ENCODE results near the gene TMEM231. TPM values are rescaled to one million over a fixed set of nuclear protein-coding genes. Genes with fewer than 3 reads are reported as not detected.
"Not testable (repeated sequence)": the region's sequence is repeated elsewhere in the genome, so short reads cannot be mapped to it uniquely, and the experiment has no call there.

TMEM231 gene
- total and polyA plus RNA-seq, 8 donors, result 8.2 to 25.8 (median 22.6) TPM

GRCh38 chr16:75550211-75550662 lies 5.8 kb downstream of the TMEM231 start:
- peaks cover 0 to 4% of the 10 kb centered on the region in 2 donors for H3K4me1 ChIP-seq
- peak overlapping the region in 1 of 2 donors; percentile 9 for H3K27ac ChIP-seq
- peak; percentile 65 for ATAC-seq
- peaks cover 0 to 2% of the 10 kb centered on the region in 2 donors for H3K27me3 ChIP-seq
- peak in 1 of 4 donors; percentile 34 for DNase-seq
- no peaks in the 10 kb centered on the region for H3K9me3 ChIP-seq
- no peak overlapping the region for H3K4me3 ChIP-seq
- no peaks in the 10 kb centered on the region for H3K36me3 ChIP-seq
- TF ChIP-seq, protein P1, sequence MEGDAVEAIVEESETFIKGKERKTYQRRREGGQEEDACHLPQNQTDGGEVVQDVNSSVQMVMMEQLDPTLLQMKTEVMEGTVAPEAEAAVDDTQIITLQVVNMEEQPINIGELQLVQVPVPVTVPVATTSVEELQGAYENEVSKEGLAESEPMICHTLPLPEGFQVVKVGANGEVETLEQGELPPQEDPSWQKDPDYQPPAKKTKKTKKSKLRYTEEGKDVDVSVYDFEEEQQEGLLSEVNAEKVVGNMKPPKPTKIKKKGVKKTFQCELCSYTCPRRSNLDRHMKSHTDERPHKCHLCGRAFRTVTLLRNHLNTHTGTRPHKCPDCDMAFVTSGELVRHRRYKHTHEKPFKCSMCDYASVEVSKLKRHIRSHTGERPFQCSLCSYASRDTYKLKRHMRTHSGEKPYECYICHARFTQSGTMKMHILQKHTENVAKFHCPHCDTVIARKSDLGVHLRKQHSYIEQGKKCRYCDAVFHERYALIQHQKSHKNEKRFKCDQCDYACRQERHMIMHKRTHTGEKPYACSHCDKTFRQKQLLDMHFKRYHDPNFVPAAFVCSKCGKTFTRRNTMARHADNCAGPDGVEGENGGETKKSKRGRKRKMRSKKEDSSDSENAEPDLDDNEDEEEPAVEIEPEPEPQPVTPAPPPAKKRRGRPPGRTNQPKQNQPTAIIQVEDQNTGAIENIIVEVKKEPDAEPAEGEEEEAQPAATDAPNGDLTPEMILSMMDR (IDR thresholded peaks at IDR 0.05), result peak in 1 of 2 donors; percentile 59
- intact Hi-C loops (cut with DNase I), result no loop called here

DNA sequence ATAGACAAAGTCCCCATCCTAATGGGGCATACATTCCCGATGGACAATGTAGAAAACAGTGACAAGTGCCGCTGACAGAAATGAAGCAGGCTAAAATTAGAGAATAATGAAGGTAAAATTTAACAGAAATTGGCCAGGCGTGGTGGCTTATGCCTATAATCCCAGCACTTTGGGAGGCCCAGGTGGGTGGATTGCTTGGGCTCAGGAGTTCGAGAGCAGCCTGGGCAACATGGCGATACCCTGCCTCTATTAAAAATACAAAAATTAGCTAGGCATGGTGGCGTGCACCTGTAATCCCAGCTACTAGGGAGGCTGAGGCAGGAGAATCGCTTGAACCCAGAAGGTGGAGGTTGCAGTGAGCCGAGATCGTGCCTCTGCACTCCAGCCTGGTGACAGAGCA lies 7.6 kb downstream of the TMEM231 start:
- H3K4me1 ChIP-seq; H3K4me3 ChIP-seq; intact Hi-C loops (cut with DNase I); ATAC-seq; DNase-seq; H3K36me3 ChIP-seq; H3K27ac ChIP-seq; H3K9me3 ChIP-seq; H3K27me3 ChIP-seq: not testable (repeated sequence)

DNA sequence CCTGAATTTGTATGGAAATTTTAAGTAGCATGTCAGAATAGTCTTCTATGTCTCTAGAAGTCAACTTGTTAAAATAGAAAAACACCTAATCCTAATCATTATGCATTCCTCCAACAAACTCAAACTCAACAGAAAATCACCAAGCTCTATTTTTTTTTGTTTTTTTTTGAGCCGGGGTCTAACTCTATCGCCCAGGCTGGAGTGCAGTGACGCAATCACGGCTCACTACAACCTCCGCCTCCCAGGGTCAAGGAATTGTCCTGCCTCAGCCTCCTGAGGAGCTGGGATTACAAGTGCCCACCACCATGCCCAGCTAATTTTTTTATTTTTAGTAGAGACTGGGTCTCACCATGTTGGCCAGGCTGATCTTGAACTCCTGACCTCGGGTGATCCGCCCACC lies 9.8 kb downstream of the TMEM231 start:
- DNase-seq (no peak), ATAC-seq (no peak)
- H3K27me3 ChIP-seq, result no peaks in the 10 kb centered on the region
- TF ChIP-seq, protein P1 (IDR thresholded peaks at IDR 0.05), result no peak
- H3K36me3 ChIP-seq, result no peaks in the 10 kb centered on the region
- H3K9me3 ChIP-seq, result no peaks in the 10 kb centered on the region
- no peak overlapping the region for H3K27ac ChIP-seq
- H3K4me1 ChIP-seq, result no peaks in the 10 kb centered on the region
- intact Hi-C loops (cut with DNase I), result no loop called here
- H3K4me3 ChIP-seq, result no peak overlapping the region

- H3K9me3 ChIP-seq; H3K36me3 ChIP-seq; H3K27me3 ChIP-seq; intact Hi-C loops (cut with DNase I); DNase-seq; H3K4me1 ChIP-seq; H3K27ac ChIP-seq; H3K4me3 ChIP-seq; ATAC-seq: not testable (repeated sequence)
Measured at GRCh38 chr16:75545879-75546278, 10.2 kb downstream of the TMEM231 start.

DNA sequence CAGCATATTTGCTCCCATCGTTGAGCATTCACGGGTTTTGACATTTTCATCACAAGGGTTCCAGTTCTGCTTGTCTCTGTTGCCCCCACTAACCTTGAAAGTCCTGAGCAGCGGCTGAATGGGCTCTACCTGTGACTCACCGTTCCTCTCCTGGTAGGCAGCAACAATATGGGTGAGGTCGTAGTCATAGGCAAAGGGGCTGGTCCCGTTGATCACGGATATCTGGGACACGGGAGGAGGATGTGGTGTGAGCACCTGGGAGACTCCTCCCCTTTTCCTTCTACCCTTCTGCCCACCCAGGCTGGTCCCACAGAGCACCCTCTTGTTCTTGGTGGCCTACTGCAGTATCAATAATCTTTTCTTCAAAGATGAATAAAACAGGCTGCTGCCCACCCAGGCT lies 13.6 kb downstream of the TMEM231 start:
- H3K36me3 ChIP-seq; H3K4me1 ChIP-seq; H3K27me3 ChIP-seq; ATAC-seq; intact Hi-C loops (cut with DNase I); DNase-seq; H3K27ac ChIP-seq; H3K4me3 ChIP-seq; H3K9me3 ChIP-seq: not testable (repeated sequence)

DNA sequence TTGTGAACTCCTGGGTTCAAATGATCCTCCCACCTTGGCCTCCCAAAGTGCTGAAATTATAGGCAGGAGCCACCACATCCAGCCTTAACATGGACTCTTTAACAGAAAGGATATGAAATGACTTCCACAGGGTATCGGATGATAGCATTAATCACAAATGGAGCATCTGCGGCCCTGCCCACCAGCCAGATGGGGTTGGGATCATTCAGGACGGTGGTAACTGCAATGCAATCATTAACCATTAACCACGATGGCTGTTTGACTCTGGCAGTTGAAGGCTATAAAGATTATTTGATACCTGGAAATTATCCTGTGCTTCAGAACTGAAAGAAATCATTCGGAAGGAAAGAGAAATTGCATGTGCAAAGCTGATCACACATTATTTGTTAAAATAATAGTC lies 14.8 kb downstream of the TMEM231 start:
- H3K27ac ChIP-seq, result no peak overlapping the region
- DNase-seq, result no peak
- H3K4me3 ChIP-seq, result no peak overlapping the region
- no peaks in the 10 kb centered on the region for H3K27me3 ChIP-seq
- no peak for ATAC-seq
- no peaks in the 10 kb centered on the region for H3K9me3 ChIP-seq
- intact Hi-C loops (cut with DNase I), result no loop called here
- H3K36me3 ChIP-seq, result no peaks in the 10 kb centered on the region
- TF ChIP-seq, protein P1 (IDR thresholded peaks at IDR 0.05), result no peak
- H3K4me1 ChIP-seq, result no peaks in the 10 kb centered on the region

DNA sequence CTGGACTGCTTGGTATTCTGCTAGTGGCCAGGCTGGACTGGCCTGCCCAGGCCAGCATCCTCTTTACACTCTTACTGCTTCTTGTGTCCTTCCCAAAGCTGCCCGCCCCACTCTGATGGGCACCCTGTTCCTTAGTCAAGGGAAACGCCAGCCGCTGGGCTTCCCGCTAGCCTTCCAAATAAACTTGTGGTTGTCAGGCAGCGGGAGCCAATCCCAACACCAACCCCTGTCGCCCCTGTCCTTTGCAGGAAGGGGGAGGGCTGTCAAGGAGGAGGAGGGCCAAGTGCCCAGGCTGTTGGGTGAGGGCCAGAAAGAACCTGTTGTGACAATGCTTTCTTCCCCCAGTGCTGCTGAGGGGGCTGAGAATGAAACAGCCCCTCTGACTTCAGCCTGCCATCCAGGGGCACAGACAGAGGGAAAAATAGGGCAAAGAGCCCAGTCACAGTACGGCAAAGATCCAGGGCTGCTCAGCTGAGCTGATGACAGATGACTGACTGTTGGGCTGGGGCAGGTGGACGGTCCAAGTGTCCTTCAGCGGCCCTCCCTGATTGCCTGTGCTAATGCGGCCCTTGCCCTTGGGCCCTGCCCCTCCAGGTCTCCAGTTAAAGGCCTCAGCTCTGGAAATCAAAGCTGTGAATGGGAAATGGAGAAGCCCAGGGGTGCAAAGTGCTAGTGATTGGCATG lies 17.0 kb downstream of the TMEM231 start:
- H3K4me1 ChIP-seq, H3K27ac ChIP-seq: not testable (repeated sequence)
- ATAC-seq, result peak; percentile 60

More for the DNA sequence above, 17.0 kb downstream of the TMEM231 start:
- H3K27me3 ChIP-seq; DNase-seq; H3K4me3 ChIP-seq; H3K9me3 ChIP-seq; intact Hi-C loops (cut with DNase I); H3K36me3 ChIP-seq: not testable (repeated sequence)
